ENCODE results near the gene OR8B3.

DNA sequence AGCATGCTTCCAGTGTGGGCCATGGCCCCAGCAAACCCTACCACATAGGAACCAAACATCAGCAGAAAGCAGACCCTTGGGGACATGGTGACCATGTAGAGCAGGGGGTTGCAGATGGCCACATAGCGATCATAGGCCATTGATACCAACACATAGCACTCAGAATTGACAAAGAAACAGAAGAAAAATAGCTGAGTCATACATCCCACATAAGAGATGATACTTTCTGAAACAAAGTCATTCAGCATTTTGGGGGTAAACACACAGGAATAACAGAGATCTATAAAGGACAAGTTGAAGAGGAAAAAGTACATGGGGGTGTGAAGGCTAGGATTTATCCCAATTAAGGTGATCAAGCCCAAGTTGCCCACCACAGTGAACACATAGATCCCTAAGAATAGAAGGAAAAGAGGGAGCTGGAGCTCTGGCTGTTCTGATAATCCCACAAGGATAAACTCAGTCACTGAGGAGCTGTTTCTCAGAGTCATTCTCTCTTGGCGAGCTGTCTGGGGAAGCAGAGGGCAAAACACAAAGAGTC is 25.6 kb upstream of the OR8B3 start, which contains the start of gene OR8B4:
- TF ChIP-seq EZH2phosphoT487 (IDR thresholded peaks at IDR 0.05; ENCODE audit: low read length) (no peak), CTCF (IDR thresholded peaks at IDR 0.05; ENCODE audit: low read length) (no peak), EZH2 (optimal IDR thresholded peaks at IDR 0.05; ENCODE audit: low read depth, low read length) (no peak)
